Dermis blood vessel endothelial cell (primary cell): ENCODE measurements around the gene CST11. TPM values are rescaled to one million over a fixed set of nuclear protein-coding genes. Genes with fewer than 3 reads are reported as not detected.
"Not testable (repeated sequence)": the region's sequence is repeated elsewhere in the genome, so short reads cannot be mapped to it uniquely, and the experiment has no call there.

Experiments used
- DNase-seq: peaks from one replicate; pipeline ENCODE4 v3.0.0; 2010
- total RNA-seq: library from RNA; depleted of rRNA; stranded (reverse); fragments of >200 nt; gene quantifications from 2 replicates; pipeline ENCODE4 v1.2.3, GENCODE V29; 2014

Gene CST11
- total RNA-seq = not detected in 2 replicates

- DNase-seq = no peak
These were observed at the start of gene CST11 for GRCh38 chr20:23452776-23453175. Gene CST11 (minus strand): TSS chr20:23452876. CDS start chr20:23452811, 65 bp downstream.

- no peak for DNase-seq
These were observed 49.2 kb upstream of the CST11 start for GRCh38 chr20:23501926-23502325.

- DNase-seq = no peak
These were observed 44.9 kb upstream of the CST11 start for GRCh38 chr20:23497536-23497935.

GRCh38 chr20:23493172-23493772, 40.6 kb upstream of the CST11 start:
- DNase-seq = no peak

- no peak for DNase-seq
These were observed 39.6 kb upstream of the CST11 start for GRCh38 chr20:23492292-23492691.

GRCh38 chr20:23490817-23491216, 38.1 kb upstream of the CST11 start, which contains the start of gene CST8:
Gene CST8 (plus strand): TSS chr20:23491117. CDS start chr20:23491668, 551 bp downstream.
- no peak for DNase-seq

- DNase-seq = no peak
These were observed 36.3 kb upstream of the CST11 start for GRCh38 chr20:23488996-23489395.

- DNase-seq = no peak
These were observed 35.8 kb upstream of the CST11 start for GRCh38 chr20:23488470-23488869.

GRCh38 chr20:23484081-23484480, 31.4 kb upstream of the CST11 start:
- no peak for DNase-seq

- no peak for DNase-seq
These were observed 29.5 kb upstream of the CST11 start for GRCh38 chr20:23482138-23482537.

GRCh38 chr20:23479043-23479442, 26.4 kb upstream of the CST11 start:
- no peak for DNase-seq

- no peak for DNase-seq
These were observed 24.5 kb upstream of the CST11 start for GRCh38 chr20:23477223-23477622.

- DNase-seq = no peak
These were observed 23.5 kb upstream of the CST11 start for GRCh38 chr20:23476015-23476754.

GRCh38 chr20:23475395-23475794, 22.7 kb upstream of the CST11 start:
- no peak for DNase-seq

- DNase-seq = not testable (repeated sequence)
These were observed 20.6 kb upstream of the CST11 start for GRCh38 chr20:23473293-23473692.

GRCh38 chr20:23472306-23472705, 19.6 kb upstream of the CST11 start:
- DNase-seq = not testable (repeated sequence)

GRCh38 chr20:23466961-23467360, 14.3 kb upstream of the CST11 start:
- not testable (repeated sequence) for DNase-seq

- DNase-seq = no peak
These were observed 8.5 kb upstream of the CST11 start for GRCh38 chr20:23461180-23461579.

GRCh38 chr20:23459461-23460150, 6.9 kb upstream of the CST11 start:
- DNase-seq = no peak

- DNase-seq = no peak
These were observed 4.2 kb upstream of the CST11 start for GRCh38 chr20:23456873-23457272.

GRCh38 chr20:23456409-23456808, 3.7 kb upstream of the CST11 start:
- DNase-seq = no peak

- DNase-seq = no peak
These were observed 3.0 kb upstream of the CST11 start for GRCh38 chr20:23455639-23456038.

GRCh38 chr20:23454816-23455215, 2.1 kb upstream of the CST11 start:
- no peak for DNase-seq
